HepG2 (cell line): ENCODE results near the gene CAMK1D. TPM values are rescaled to one million over a fixed set of nuclear protein-coding genes. Genes with fewer than 3 reads are reported as not detected.

Source experiments
- ATAC-seq: fragments of 200-7000 bp; cut with Tn5 transposase; 3 replicates; pipeline ENCODE4 v1.9.1; 2020; ENCODE audit warnings: mild to moderate bottlenecking, moderate library complexity
- BruUV-seq: library from RNA; stranded (reverse); fragments of 400-500 nt; replicated peaks from 2 replicates; lab custom pipeline; 2021; lab: Mats Ljungman, UMichigan
- CTCF ChIA-PET: fragments of 300-600 bp; formaldehyde crosslinking; extraction: SDS; loops from one replicate; lab custom pipeline; 2021; ENCODE audit warnings: low total read pairs, inconsistent platforms, low intra/inter-chr PET ratio; lab: Yijun Ruan, JAX
- POLR2A ChIA-PET: fragments of 350-600 bp; sonication (Branson Sonifier 250); formaldehyde crosslinking; loops from one replicate; lab custom pipeline; 2020; ENCODE audit warnings: antibody characterized with exemption, inconsistent platforms; lab: Yijun Ruan, JAX
- DNase-seq: peaks from one replicate; pipeline ENCODE4 v3.0.0-alpha.2; 2015; ENCODE audit warnings: low spot score
- FAIRE-seq: peaks from 3 replicates; lab custom pipeline; 2011; peaks lifted over from hg19 to GRCh38; lab: Jason Lieb, UNC
- H2AFZ ChIP-seq: one replicate; pipeline ENCODE4 v1.6.1; 2011; ENCODE audit warnings: low read length, inconsistent platforms
- H3K27ac ChIP-seq: fragments of 300-600 bp; 3 replicates; pipeline ENCODE4 v1.8.0; 2011; ENCODE audit warnings: mixed run types, mild to moderate bottlenecking, mixed read lengths, low read length, inconsistent platforms; ENCODE audit not compliant: insufficient read depth; ENCODE audit errors: extremely low read length
- H3K27me3 ChIP-seq, 2 experiments: fragments of 200-600 bp in 1 of 2; 2 replicates in 1 of 2; 3 replicates in 1 of 2; pipeline versions ENCODE4 v1.6.0 to v1.8.0; 2011; ENCODE audit warnings: low read length in 2 of 2, mild to moderate bottlenecking in 2 of 2, moderate library complexity in 2 of 2, inconsistent platforms in 1 of 2; ENCODE audit not compliant: insufficient read depth in 2 of 2, control insufficient read depth in 1 of 2
- H3K36me3 ChIP-seq, 2 experiments: fragments of 200-600 bp in 1 of 2; replicated peaks in 1 of 2; 2 replicates in 1 of 2; 3 replicates in 1 of 2; pipeline versions ENCODE4 v1.5.1 to v1.8.0; 2011; ENCODE audit warnings: low read length in 2 of 2, inconsistent platforms in 1 of 2; ENCODE audit not compliant: insufficient read depth in 2 of 2, control insufficient read depth in 1 of 2
- H3K4me1 ChIP-seq: 2 replicates; pipeline ENCODE4 v1.5.1; 2012; ENCODE audit warnings: low read length, inconsistent platforms; ENCODE audit not compliant: insufficient read depth
- H3K4me2 ChIP-seq: 2 replicates; pipeline ENCODE4 v1.6.0; 2011; ENCODE audit warnings: low read depth, low read length, inconsistent platforms
- H3K4me3 ChIP-seq, 3 experiments: fragments of 200-600 bp in 1 of 3; sonication (generic), shearing (Covaris generic) in 1 of 3; replicated peaks in 1 of 3; 2 replicates each; pipeline ENCODE4 v1.5.1; 2011 to 2016; ENCODE audit warnings: low read length in 3 of 3, inconsistent platforms in 2 of 3, low read depth in 2 of 3, mild to moderate bottlenecking in 2 of 3, control low read depth in 1 of 3, mixed read lengths in 1 of 3; ENCODE audit not compliant: insufficient read depth in 1 of 3
- H3K79me2 ChIP-seq: one replicate; pipeline ENCODE4 v1.6.1; 2011; ENCODE audit warnings: low read length, inconsistent platforms; ENCODE audit not compliant: insufficient read depth
- H3K9ac ChIP-seq: 2 replicates; pipeline ENCODE4 v1.6.0; 2011; ENCODE audit warnings: mild to moderate bottlenecking, low read depth, low read length, inconsistent platforms; ENCODE audit not compliant: insufficient read depth
- H3K9me3 ChIP-seq: 2 replicates; pipeline ENCODE4 v1.5.1; 2012; ENCODE audit warnings: mild to moderate bottlenecking, low read length
- H4K20me1 ChIP-seq: 2 replicates; pipeline ENCODE4 v1.6.0; 2011; ENCODE audit warnings: inconsistent platforms, mild to moderate bottlenecking, low read length, moderate library complexity; ENCODE audit not compliant: insufficient read depth
- ARID4A ChIP-seq: sonication (generic); formaldehyde crosslinking; IDR thresholded peaks from 2 replicates; pipeline ENCODE4 v1.5.0; 2020; ENCODE audit warnings: mild to moderate bottlenecking, missing genetic modification reagents, borderline replicate concordance
- NFIB ChIP-seq: sonication (generic); formaldehyde crosslinking; IDR thresholded peaks from 2 replicates; pipeline ENCODE4 v1.9.0; 2021; ENCODE audit warnings: missing genetic modification reagents, mild to moderate bottlenecking, borderline replicate concordance
- TEF ChIP-seq: sonication (generic); formaldehyde crosslinking; IDR thresholded peaks from 2 replicates; pipeline ENCODE4 v1.5.0; 2020; ENCODE audit warnings: missing genetic modification reagents
- ZFP36 ChIP-seq: fragments of 150-350 bp; IDR thresholded peaks from 2 replicates; pipeline ENCODE4 v1.6.1; 2018; ENCODE audit warnings: borderline replicate concordance, low read length, low read depth; ENCODE audit not compliant: partially characterized antibody
- WGBS: methylation state at CpG from one replicate; pipeline ENCODE4 v1.1.6; 2017; ENCODE audit warnings: low lambda C conversion rate; 5-methylcytosine and 5-hydroxymethylcytosine counted together
- in situ Hi-C: cut with HindIII; loops from 2 replicates; pipeline ENCODE4 v1.10.0; 2017; ENCODE audit warnings: low pct_unique_long_range_greater_than_20kb; ENCODE audit not compliant: extremely low pct_ligation_motif_present
- intact Hi-C: fragments of 100-400 bp; cut with micrococcal nuclease; formaldehyde crosslinking; loops from one replicate; pipeline ENCODE4 v1.10.0; 2022; ENCODE audit not compliant: unreplicated experiment
- polyA plus RNA-seq, 8 experiments: library from polyadenylated mRNA; depleted of rRNA in 3 of 8; stranded (reverse) in 7 of 8; unstranded in 1 of 8; fragments of >200 nt; fragmentation: Illumina TruSeq in 4 of 8; extraction: Trizol in 4 of 8; gene quantifications; 2 replicates each; pipeline versions ENCODE4 v1.2.1 to v1.2.3, GENCODE V29; 2011 to 2016; ENCODE audit warnings: low read depth in 4 of 8, missing spikeins in 1 of 8, mixed read lengths in 1 of 8; ENCODE audit not compliant: insufficient read depth in 1 of 8
- total RNA-seq, 5 experiments: library from RNA; depleted of rRNA; stranded (reverse); fragments of >200 nt; fragmentation: Illumina TruSeq; extraction: Trizol; gene quantifications; 2 replicates each; pipeline ENCODE4 v1.2.3, GENCODE V29; 2016; ENCODE audit warnings: low read depth in 1 of 5

The CAMK1D gene
- total and polyA plus RNA-seq, 2 of the 13 experiments (the other 11 are each of a cell fraction or from before 2014, with no cell fraction given): under 0.01 TPM; not detected in 1

GRCh38 chr10:12443026-12443425 is 93.7 kb downstream of the CAMK1D start:
- no peaks in the 10 kb centered on the region for H3K36me3 ChIP-seq
- H3K4me2 ChIP-seq: no peak overlapping the region
- intact Hi-C loops (no loop called here), in situ Hi-C loops (no loop called here)
- TF ChIP-seq TEF (CRISPR knock-in tag): no peak
- no peak for TF ChIP-seq NFIB (CRISPR knock-in tag)
- no peak for TF ChIP-seq ARID4A (CRISPR knock-in tag)
- TF ChIP-seq ZFP36: no peak
- H3K4me3 ChIP-seq: no peak overlapping the region
- H3K27ac ChIP-seq: no peak overlapping the region
- peaks cover 4% of the 10 kb centered on the region; the same call in 1 of the 2 replicates for H3K4me1 ChIP-seq
- CTCF ChIA-PET: no interaction called here
- H3K79me2 ChIP-seq: no peaks in the 10 kb centered on the region
- WGBS: 54% methylated on average over 8 of the region's 8 CpGs
- BruUV-seq: no TSS peak
- FAIRE-seq (no peak), ATAC-seq (no peak), DNase-seq (no peak)
- H2AFZ ChIP-seq: no peak overlapping the region
- H3K9ac ChIP-seq: no peak overlapping the region
- no peaks in the 10 kb centered on the region for H3K27me3 ChIP-seq
- H4K20me1 ChIP-seq: no peaks in the 10 kb centered on the region
- POLR2A ChIA-PET: no interaction called here
- H3K9me3 ChIP-seq: 0 out of 2 replicates have a peak, but pooled peaks cover 3% of the 10 kb centered on the region
